ENCODE results near the gene FABP6. TPM values are rescaled to one million over a fixed set of nuclear protein-coding genes. Genes with fewer than 3 reads are reported as not detected.

Gene FABP6
- total RNA-seq, 1 experiment from 2014 or later: 5.2 TPM

DNA sequence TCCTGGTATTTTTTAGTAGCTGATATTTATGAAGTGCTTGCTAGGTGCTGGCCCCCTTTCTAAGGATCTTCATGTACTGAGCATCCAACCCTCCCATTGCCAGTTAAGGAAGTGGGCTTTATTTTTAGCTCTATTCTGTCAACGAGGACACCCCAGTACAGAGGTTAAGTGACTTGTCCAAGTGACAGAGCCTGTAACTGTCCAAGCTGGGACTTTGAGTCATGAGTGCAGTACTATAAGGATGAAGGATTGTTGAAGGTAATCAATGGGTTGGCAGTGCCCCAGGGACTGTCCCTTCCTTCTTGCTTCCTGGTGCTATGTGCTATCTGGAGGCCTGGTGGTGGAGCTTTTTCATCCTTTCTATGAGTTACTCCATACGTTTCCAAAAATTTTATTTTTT, 18.0 kb upstream of the FABP6 start:
- H3K27me3 Mint-ChIP-seq (ENCODE audit: low read depth): peaks cover 3% of the 10 kb centered on the region; the same call in 1 of the 2 replicates
- no peaks in the 10 kb centered on the region for H3K36me3 Mint-ChIP-seq (ENCODE audit: insufficient read depth in 1 of 3, low read depth in 3 of 3)
- H3K23ac ChIP-seq (ENCODE audit: insufficient read length, low read depth, low read length): no peak overlapping the region
- H3K27me3 ChIP-seq (ENCODE audit: insufficient read depth, low read length): no peaks in the 10 kb centered on the region
- H2AFZ ChIP-seq (ENCODE audit: low read length): no peak overlapping the region
- H4K20me1 ChIP-seq (ENCODE audit: control insufficient read depth, insufficient read depth, insufficient read length): no peaks in the 10 kb centered on the region
- H3T11ph ChIP-seq (ENCODE audit: low read length): no peak overlapping the region
- H3K9me3 ChIP-seq (ENCODE audit: control insufficient read depth, low read depth, low read length): no peaks in the 10 kb centered on the region
- TF ChIP-seq, protein P1, sequence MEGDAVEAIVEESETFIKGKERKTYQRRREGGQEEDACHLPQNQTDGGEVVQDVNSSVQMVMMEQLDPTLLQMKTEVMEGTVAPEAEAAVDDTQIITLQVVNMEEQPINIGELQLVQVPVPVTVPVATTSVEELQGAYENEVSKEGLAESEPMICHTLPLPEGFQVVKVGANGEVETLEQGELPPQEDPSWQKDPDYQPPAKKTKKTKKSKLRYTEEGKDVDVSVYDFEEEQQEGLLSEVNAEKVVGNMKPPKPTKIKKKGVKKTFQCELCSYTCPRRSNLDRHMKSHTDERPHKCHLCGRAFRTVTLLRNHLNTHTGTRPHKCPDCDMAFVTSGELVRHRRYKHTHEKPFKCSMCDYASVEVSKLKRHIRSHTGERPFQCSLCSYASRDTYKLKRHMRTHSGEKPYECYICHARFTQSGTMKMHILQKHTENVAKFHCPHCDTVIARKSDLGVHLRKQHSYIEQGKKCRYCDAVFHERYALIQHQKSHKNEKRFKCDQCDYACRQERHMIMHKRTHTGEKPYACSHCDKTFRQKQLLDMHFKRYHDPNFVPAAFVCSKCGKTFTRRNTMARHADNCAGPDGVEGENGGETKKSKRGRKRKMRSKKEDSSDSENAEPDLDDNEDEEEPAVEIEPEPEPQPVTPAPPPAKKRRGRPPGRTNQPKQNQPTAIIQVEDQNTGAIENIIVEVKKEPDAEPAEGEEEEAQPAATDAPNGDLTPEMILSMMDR (conservative IDR thresholded peaks at IDR 0.05): no peak
- H3K4me1 Mint-ChIP-seq: no peaks in the 10 kb centered on the region
- no peaks in the 10 kb centered on the region for H3K4me1 ChIP-seq (ENCODE audit: insufficient read depth, low read length)
- H3K79me2 ChIP-seq (ENCODE audit: insufficient read depth, low read length): no peaks in the 10 kb centered on the region
- no peak overlapping the region for H3K27ac Mint-ChIP-seq
- no peaks in the 10 kb centered on the region for H3K23me2 ChIP-seq (ENCODE audit: insufficient read length, low read depth, low read length, poor library complexity, severe bottlenecking)
- H3K14ac ChIP-seq (ENCODE audit: insufficient read depth, low read length): no peak overlapping the region
- H3K27ac ChIP-seq (ENCODE audit: insufficient read length, low read depth, low read length): no peak overlapping the region
- no peak overlapping the region for H2AK5ac ChIP-seq (ENCODE audit: insufficient read length, low read length)
- H2BK120ac ChIP-seq (ENCODE audit: low read depth, low read length, poor library complexity, severe bottlenecking): no peak overlapping the region
- no peak overlapping the region for H3K4me2 ChIP-seq (ENCODE audit: insufficient read depth, insufficient read length, low read length)
- H2BK12ac ChIP-seq (ENCODE audit: insufficient read length, low read depth, low read length): no peak overlapping the region
- H4K5ac ChIP-seq (ENCODE audit: insufficient read length, low read depth, low read length): no peak overlapping the region
- no peak overlapping the region for H3K4me3 Mint-ChIP-seq
- H3K18ac ChIP-seq (ENCODE audit: insufficient read length, low read depth, low read length): no peak overlapping the region
- no peak overlapping the region for H4K91ac ChIP-seq (ENCODE audit: insufficient read length, low read depth, low read length)
- H2BK15ac ChIP-seq (ENCODE audit: low read depth, low read length): no peak overlapping the region
- no peak overlapping the region for H4K8ac ChIP-seq (replicated peaks; ENCODE audit: insufficient read length, low read depth, low read length)
- DNase-seq: no peak
- H3K56ac ChIP-seq (ENCODE audit: insufficient read length, low read depth, low read length): no peak overlapping the region
- no peaks in the 10 kb centered on the region for H3K9me3 Mint-ChIP-seq
- H3K9ac ChIP-seq (ENCODE audit: extremely low read depth, insufficient read length, low read length): no peak overlapping the region
- no peak overlapping the region for H2BK5ac ChIP-seq (ENCODE audit: insufficient read length, low read length)
- H2BK20ac ChIP-seq (ENCODE audit: low read depth, low read length, poor library complexity, severe bottlenecking): no peak overlapping the region
- H3K4ac ChIP-seq (ENCODE audit: low read depth, low read length): no peak overlapping the region
- no CpG with 5 or more reads among the region's 2 CpGs for WGBS (ENCODE audit: extremely low coverage, insufficient read length, low lambda C conversion rate)
- no peaks in the 10 kb centered on the region for H3K79me1 ChIP-seq (ENCODE audit: insufficient read depth, low read depth, low read length, poor library complexity, severe bottlenecking)

All from H9 (cell line).